ENCODE results near the gene ITGA1.

The ITGA1 gene

DNA sequence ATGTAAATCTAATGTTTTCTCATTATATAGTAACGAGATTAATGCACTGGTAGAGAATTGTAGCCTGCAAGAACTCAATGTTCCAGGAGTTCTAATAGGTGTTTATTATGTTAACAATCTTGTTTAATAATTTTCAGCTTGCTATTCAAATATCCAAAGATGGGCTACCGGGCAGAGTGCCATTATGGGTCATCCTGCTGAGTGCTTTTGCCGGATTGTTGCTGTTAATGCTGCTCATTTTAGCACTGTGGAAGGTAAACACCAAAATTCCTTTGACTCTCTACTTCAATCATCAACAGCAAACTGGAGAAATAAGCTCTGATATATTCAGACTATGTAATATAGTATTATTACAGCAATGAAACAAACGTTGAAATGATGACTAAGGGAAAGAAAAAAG is 159.5 kb downstream of the ITGA1 start:
- Histone ChIP-seq H3K27me3 (ENCODE audit: insufficient read depth, poor library complexity, severe bottlenecking) (peaks cover 4% of the 10 kb centered on the region), H3K4me3 (replicated peaks; ENCODE audit: insufficient read depth, low read length) (no peak overlapping the region), H3K27ac (replicated peaks) (no peak overlapping the region)
- DNase-seq (ENCODE audit: low read depth in 1 of 2, low spot score in 1 of 2): no peak
- TF ChIP-seq, protein P1, sequence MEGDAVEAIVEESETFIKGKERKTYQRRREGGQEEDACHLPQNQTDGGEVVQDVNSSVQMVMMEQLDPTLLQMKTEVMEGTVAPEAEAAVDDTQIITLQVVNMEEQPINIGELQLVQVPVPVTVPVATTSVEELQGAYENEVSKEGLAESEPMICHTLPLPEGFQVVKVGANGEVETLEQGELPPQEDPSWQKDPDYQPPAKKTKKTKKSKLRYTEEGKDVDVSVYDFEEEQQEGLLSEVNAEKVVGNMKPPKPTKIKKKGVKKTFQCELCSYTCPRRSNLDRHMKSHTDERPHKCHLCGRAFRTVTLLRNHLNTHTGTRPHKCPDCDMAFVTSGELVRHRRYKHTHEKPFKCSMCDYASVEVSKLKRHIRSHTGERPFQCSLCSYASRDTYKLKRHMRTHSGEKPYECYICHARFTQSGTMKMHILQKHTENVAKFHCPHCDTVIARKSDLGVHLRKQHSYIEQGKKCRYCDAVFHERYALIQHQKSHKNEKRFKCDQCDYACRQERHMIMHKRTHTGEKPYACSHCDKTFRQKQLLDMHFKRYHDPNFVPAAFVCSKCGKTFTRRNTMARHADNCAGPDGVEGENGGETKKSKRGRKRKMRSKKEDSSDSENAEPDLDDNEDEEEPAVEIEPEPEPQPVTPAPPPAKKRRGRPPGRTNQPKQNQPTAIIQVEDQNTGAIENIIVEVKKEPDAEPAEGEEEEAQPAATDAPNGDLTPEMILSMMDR (IDR thresholded peaks at IDR 0.05; ENCODE audit: insufficient read depth, low read length): no peak
- TF ChIP-seq GABPA (IDR thresholded peaks at IDR 0.05; ENCODE audit: low read depth): no peak
- no peak for TF ChIP-seq POLR2AphosphoS5 (IDR thresholded peaks at IDR 0.05; ENCODE audit: low read depth)
- TF ChIP-seq SPI1 (IDR thresholded peaks at IDR 0.05; ENCODE audit: borderline replicate concordance, low read depth): no peak
- TF ChIP-seq, protein P2, sequence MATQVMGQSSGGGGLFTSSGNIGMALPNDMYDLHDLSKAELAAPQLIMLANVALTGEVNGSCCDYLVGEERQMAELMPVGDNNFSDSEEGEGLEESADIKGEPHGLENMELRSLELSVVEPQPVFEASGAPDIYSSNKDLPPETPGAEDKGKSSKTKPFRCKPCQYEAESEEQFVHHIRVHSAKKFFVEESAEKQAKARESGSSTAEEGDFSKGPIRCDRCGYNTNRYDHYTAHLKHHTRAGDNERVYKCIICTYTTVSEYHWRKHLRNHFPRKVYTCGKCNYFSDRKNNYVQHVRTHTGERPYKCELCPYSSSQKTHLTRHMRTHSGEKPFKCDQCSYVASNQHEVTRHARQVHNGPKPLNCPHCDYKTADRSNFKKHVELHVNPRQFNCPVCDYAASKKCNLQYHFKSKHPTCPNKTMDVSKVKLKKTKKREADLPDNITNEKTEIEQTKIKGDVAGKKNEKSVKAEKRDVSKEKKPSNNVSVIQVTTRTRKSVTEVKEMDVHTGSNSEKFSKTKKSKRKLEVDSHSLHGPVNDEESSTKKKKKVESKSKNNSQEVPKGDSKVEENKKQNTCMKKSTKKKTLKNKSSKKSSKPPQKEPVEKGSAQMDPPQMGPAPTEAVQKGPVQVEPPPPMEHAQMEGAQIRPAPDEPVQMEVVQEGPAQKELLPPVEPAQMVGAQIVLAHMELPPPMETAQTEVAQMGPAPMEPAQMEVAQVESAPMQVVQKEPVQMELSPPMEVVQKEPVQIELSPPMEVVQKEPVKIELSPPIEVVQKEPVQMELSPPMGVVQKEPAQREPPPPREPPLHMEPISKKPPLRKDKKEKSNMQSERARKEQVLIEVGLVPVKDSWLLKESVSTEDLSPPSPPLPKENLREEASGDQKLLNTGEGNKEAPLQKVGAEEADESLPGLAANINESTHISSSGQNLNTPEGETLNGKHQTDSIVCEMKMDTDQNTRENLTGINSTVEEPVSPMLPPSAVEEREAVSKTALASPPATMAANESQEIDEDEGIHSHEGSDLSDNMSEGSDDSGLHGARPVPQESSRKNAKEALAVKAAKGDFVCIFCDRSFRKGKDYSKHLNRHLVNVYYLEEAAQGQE (IDR thresholded peaks at IDR 0.05; ENCODE audit: insufficient replicate concordance, low read depth): no peak

DNA sequence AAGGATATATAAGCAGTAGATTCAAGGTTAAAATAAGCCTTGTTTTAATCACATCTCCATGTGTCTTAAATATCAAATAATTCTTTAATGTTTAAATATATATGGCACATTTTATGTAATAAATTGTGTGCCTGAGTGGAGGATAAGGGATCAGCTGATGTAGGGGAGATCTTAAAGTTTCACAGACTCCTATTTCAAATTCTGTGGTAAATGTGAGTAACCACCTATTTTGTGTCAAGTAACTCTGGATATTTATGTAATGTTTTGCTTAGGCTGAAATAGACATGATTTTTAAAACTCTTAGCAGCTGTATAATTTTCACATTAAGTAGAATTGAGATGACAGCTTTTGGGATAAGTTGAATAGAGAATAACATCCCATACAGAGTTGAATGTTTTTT is 160.1 kb downstream of the ITGA1 start:
- Histone ChIP-seq H3K4me3 (replicated peaks; ENCODE audit: insufficient read depth, low read length) (no peak overlapping the region), H3K27me3 (ENCODE audit: insufficient read depth, poor library complexity, severe bottlenecking) (peaks cover 4% of the 10 kb centered on the region), H3K27ac (replicated peaks) (no peak overlapping the region)
- no peak for DNase-seq (ENCODE audit: low read depth in 1 of 2, low spot score in 1 of 2)
- TF ChIP-seq, protein P2 (IDR thresholded peaks at IDR 0.05; ENCODE audit: insufficient replicate concordance, low read depth): no peak
- TF ChIP-seq GABPA (IDR thresholded peaks at IDR 0.05; ENCODE audit: low read depth) (no peak), POLR2AphosphoS5 (IDR thresholded peaks at IDR 0.05; ENCODE audit: low read depth) (no peak)

DNA sequence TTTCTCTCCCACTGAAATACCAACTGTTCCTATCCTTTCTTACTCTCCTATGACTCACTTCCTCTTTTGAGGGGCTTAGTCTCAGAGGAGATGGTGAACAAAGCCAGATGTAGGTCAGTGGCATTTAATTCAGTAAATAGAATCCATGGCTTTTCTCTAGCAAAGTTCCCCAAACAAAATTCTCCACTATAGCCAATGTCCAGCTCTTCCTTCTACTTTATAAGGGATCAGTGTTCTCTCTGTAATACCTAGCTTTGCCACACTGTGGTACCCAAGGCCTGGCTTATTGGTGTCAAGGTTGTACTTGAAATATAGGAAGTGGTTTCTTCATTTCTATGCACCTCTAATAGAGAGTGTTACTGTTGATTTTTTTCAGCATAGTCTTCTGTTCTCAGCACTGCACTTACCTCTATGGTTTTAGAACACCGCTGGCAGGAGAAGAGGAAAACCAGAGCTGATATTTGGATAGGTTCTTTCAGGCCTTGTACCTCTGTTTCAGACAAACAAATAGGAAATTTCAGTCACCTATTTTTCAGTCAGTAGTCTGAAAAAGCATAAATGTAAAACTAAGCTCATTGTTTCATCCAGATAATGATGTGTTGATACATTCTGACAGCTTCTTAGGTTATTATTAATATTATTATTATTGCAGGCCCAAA is 160.8 kb downstream of the ITGA1 start:
- peaks cover 4% of the 10 kb centered on the region for H3K27me3 ChIP-seq (ENCODE audit: insufficient read depth, poor library complexity, severe bottlenecking)
- H3K27ac ChIP-seq (replicated peaks): no peak overlapping the region
- TF ChIP-seq SPI1 (IDR thresholded peaks at IDR 0.05; ENCODE audit: borderline replicate concordance, low read depth) (peak; percentile 87; the same call in 1 of the 2 replicates), GABPA (IDR thresholded peaks at IDR 0.05; ENCODE audit: low read depth) (no peak)
- TF ChIP-seq, protein P1 (IDR thresholded peaks at IDR 0.05; ENCODE audit: insufficient read depth, low read length): peak; percentile 30
- no peak overlapping the region for H3K4me3 ChIP-seq (replicated peaks; ENCODE audit: insufficient read depth, low read length)
- peak; percentile 3 to 70 for DNase-seq (ENCODE audit: low read depth in 1 of 2, low spot score in 1 of 2)

DNA sequence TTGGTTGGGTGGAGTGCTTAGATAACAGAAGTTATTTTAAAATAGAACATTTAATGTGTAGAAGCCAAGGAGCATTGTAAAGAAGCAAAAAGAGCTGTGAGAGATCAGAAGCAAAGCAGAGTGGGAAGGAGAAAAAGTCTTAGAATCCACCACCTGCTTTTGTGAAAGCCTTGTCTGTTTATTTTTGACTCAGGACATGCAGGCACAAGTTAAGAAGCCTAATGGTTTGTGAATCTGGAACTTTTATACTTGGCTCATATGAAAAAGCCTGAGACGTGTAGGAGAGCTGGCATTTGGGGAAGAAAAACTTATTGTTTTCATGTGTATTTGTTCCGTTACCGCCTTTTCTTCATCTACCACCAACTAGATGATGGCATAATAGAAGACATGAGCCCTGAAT is 163.0 kb downstream of the ITGA1 start:
- DNase-seq (ENCODE audit: low read depth in 1 of 2, low spot score in 1 of 2): no peak
- Histone ChIP-seq H3K27ac (replicated peaks) (no peak overlapping the region), H3K4me3 (replicated peaks; ENCODE audit: insufficient read depth, low read length) (no peak overlapping the region), H3K27me3 (ENCODE audit: insufficient read depth, poor library complexity, severe bottlenecking) (no peaks in the 10 kb centered on the region)
- TF ChIP-seq GABPA (IDR thresholded peaks at IDR 0.05; ENCODE audit: low read depth) (no peak), SPI1 (IDR thresholded peaks at IDR 0.05; ENCODE audit: borderline replicate concordance, low read depth) (no peak), POLR2AphosphoS5 (IDR thresholded peaks at IDR 0.05; ENCODE audit: low read depth) (no peak)
- TF ChIP-seq, protein P2 (IDR thresholded peaks at IDR 0.05; ENCODE audit: insufficient replicate concordance, low read depth): no peak
- TF ChIP-seq, protein P1 (IDR thresholded peaks at IDR 0.05; ENCODE audit: insufficient read depth, low read length): no peak
